ENCODE results near the gene LIMK2.
A peak's percentile ranks its signal among the peaks of the same experiment; 100 is the strongest.
"Not testable (repeated sequence)": the region's sequence is repeated elsewhere in the genome, so short reads cannot be mapped to it uniquely, and the experiment has no call there.

LIMK2 gene

GRCh38 chr22:31212783-31213629, 908 bp downstream of the LIMK2 start:
- TF ChIP-seq CTCF (IDR thresholded peaks at IDR 0.05; ENCODE audit: low read depth, low read length, missing control alignments), result no peak
- no peak for DNase-seq (ENCODE audit: extremely low read depth, low read depth)
- H3K4me3 ChIP-seq (replicated peaks; ENCODE audit: low read depth, low read length), result peak overlapping the region; percentile 93

- no peak overlapping the region for H3K4me3 ChIP-seq (replicated peaks; ENCODE audit: low read depth, low read length)
- TF ChIP-seq CTCF (IDR thresholded peaks at IDR 0.05; ENCODE audit: low read depth, low read length, missing control alignments), result no peak
- no peak for DNase-seq (ENCODE audit: extremely low read depth, low read depth)
These were observed 3.0 kb downstream of the LIMK2 start for GRCh38 chr22:31215018-31215535.

- DNase-seq (ENCODE audit: extremely low read depth, low read depth), result no peak
- TF ChIP-seq CTCF (IDR thresholded peaks at IDR 0.05; ENCODE audit: low read depth, low read length, missing control alignments), result no peak
- no peak overlapping the region for H3K4me3 ChIP-seq (replicated peaks; ENCODE audit: low read depth, low read length)
These were observed 6.6 kb downstream of the LIMK2 start for GRCh38 chr22:31218565-31219262.

GRCh38 chr22:31221084-31221483, 9.0 kb downstream of the LIMK2 start:
- no peak for TF ChIP-seq CTCF (IDR thresholded peaks at IDR 0.05; ENCODE audit: low read depth, low read length, missing control alignments)
- DNase-seq (ENCODE audit: extremely low read depth, low read depth), result no peak
- no peak overlapping the region for H3K4me3 ChIP-seq (replicated peaks; ENCODE audit: low read depth, low read length)

GRCh38 chr22:31222736-31223135, 10.6 kb downstream of the LIMK2 start:
- H3K4me3 ChIP-seq (replicated peaks; ENCODE audit: low read depth, low read length), result no peak overlapping the region
- no peak for DNase-seq (ENCODE audit: extremely low read depth, low read depth)
- no peak for TF ChIP-seq CTCF (IDR thresholded peaks at IDR 0.05; ENCODE audit: low read depth, low read length, missing control alignments)

GRCh38 chr22:31223786-31224191, 11.7 kb downstream of the LIMK2 start:
- no peak for TF ChIP-seq CTCF (IDR thresholded peaks at IDR 0.05; ENCODE audit: low read depth, low read length, missing control alignments)
- H3K4me3 ChIP-seq (replicated peaks; ENCODE audit: low read depth, low read length), result no peak overlapping the region
- no peak for DNase-seq (ENCODE audit: extremely low read depth, low read depth)

- DNase-seq (ENCODE audit: extremely low read depth, low read depth); H3K4me3 ChIP-seq (replicated peaks; ENCODE audit: low read depth, low read length): not testable (repeated sequence)
These were observed 12.6 kb downstream of the LIMK2 start for GRCh38 chr22:31224691-31225090.

Data from HFF-Myc (cell line).